Esophagus muscularis mucosa (tissue), 4 donors: Measurements from ENCODE around the gene GABPB1. TPM values are rescaled to one million over a fixed set of nuclear protein-coding genes. Genes with fewer than 3 reads are reported as not detected.

Experiments used
- DNase-seq: peaks from one replicate; pipeline ENCODE4 v3.0.0-alpha.2; 2017; ENCODE audit errors: extremely low spot score
- H3K27ac ChIP-seq, 4 donors: fragments of 200-600 bp; sonication (generic); replicated peaks in 1 of 4; 1 replicate in 3 of 4; 2 replicates in 1 of 4; pipeline ENCODE4 v1.5.1; 2016 to 2019; ENCODE audit warnings: mild to moderate bottlenecking in 1 of 4
- H3K27me3 ChIP-seq, 4 donors: fragments of 200-600 bp; sonication (generic); one replicate each; pipeline versions ENCODE4 v1.5.1 to v1.6.0; 2016 to 2019
- H3K36me3 ChIP-seq, 4 donors: fragments of 200-600 bp; sonication (generic); one replicate each; pipeline ENCODE4 v1.5.1; 2016 to 2019
- H3K4me1 ChIP-seq, 4 donors: fragments of 200-600 bp; sonication (generic); one replicate each; pipeline ENCODE4 v1.5.1; 2016 to 2019
- H3K4me3 ChIP-seq, 4 donors: fragments of 200-600 bp; sonication (generic); 1 replicate in 2 of 4; 2 replicates in 2 of 4; pipeline ENCODE4 v1.5.1; 2016 to 2019; ENCODE audit warnings: mild to moderate bottlenecking in 4 of 4, moderate library complexity in 1 of 4
- H3K9me3 ChIP-seq, 4 donors: fragments of 200-600 bp; sonication (generic); 1 replicate in 3 of 4; 2 replicates in 1 of 4; pipeline ENCODE4 v1.5.1; 2016 to 2019
- CTCF ChIP-seq, 3 experiments: fragments of 200-600 bp in 2 of 3; fragments of 450-650 bp in 1 of 3; sonication (generic) in 2 of 3; IDR thresholded peaks; one replicate each; pipeline ENCODE4 v1.5.1; 2017 to 2019; ENCODE audit warnings: antibody characterized with exemption in 3 of 3, mild to moderate bottlenecking in 2 of 3, moderate library complexity in 1 of 3
- EP300 ChIP-seq: sonication (generic); formaldehyde crosslinking; IDR thresholded peaks from one replicate; pipeline ENCODE4 v1.6.1; 2017; ENCODE audit warnings: antibody characterized with exemption
- POLR2A ChIP-seq: fragments of 450-650 bp; IDR thresholded peaks from one replicate; pipeline ENCODE4 v1.6.1; 2017; ENCODE audit warnings: antibody characterized with exemption, moderate library complexity, mild to moderate bottlenecking, low read depth
- POLR2AphosphoS5 ChIP-seq, 2 donors: sonication (generic); formaldehyde crosslinking; IDR thresholded peaks; one replicate each; pipeline ENCODE4 v1.6.1; 2017; ENCODE audit warnings: antibody characterized with exemption in 2 of 2
- WGBS: methylation state at CpG from one replicate; pipeline ENCODE4 v1.1.5; 2018; 5-methylcytosine and 5-hydroxymethylcytosine counted together
- intact Hi-C: fragments of 100-400 bp; cut with DNase I; formaldehyde crosslinking; loops from one replicate; pipeline ENCODE4 v1.15.1; 2023
- total RNA-seq, 4 donors: library from RNA; depleted of rRNA; stranded (reverse); fragments of >200 nt; gene quantifications; one replicate each; pipeline versions ENCODE4 v1.1.0 to v1.2.1, GENCODE V29; 2016

GABPB1 gene
- total RNA-seq, 4 donors from 2014 or later, result 13.2 to 23.5 (median 15.4) TPM

- H3K4me1 ChIP-seq, result no peaks in the 10 kb centered on the region
- H3K36me3 ChIP-seq, result no peaks in the 10 kb centered on the region
- DNase-seq, result no peak
- no peak for TF ChIP-seq EP300
- TF ChIP-seq POLR2AphosphoS5 (IDR thresholded peaks at IDR 0.05), result no peak
- TF ChIP-seq POLR2A, result no peak
- no peak for TF ChIP-seq CTCF (IDR thresholded peaks at IDR 0.05)
- H3K9me3 ChIP-seq, result no peaks in the 10 kb centered on the region
- H3K27ac ChIP-seq, result no peak overlapping the region
- no peaks in the 10 kb centered on the region for H3K27me3 ChIP-seq
- 93% methylated on average over 4 of the region's 4 CpGs for WGBS
- H3K4me3 ChIP-seq, result no peak overlapping the region
- intact Hi-C loops, result no loop called here
Observed at GRCh38 chr15:50335251-50335650, 19.7 kb downstream of the GABPB1 start.

- no peak for DNase-seq
- H3K4me1 ChIP-seq, result no peaks in the 10 kb centered on the region
- H3K27ac ChIP-seq, result no peak overlapping the region
- no peaks in the 10 kb centered on the region for H3K27me3 ChIP-seq
- intact Hi-C loops, result no loop called here
- TF ChIP-seq CTCF (IDR thresholded peaks at IDR 0.05) (no peak), EP300 (no peak), POLR2AphosphoS5 (IDR thresholded peaks at IDR 0.05) (no peak), POLR2A (no peak)
- no peak overlapping the region for H3K4me3 ChIP-seq
- WGBS, result over 99% methylated on average over 4 of the region's 4 CpGs
- no peaks in the 10 kb centered on the region for H3K36me3 ChIP-seq
- H3K9me3 ChIP-seq, result no peaks in the 10 kb centered on the region
Observed at GRCh38 chr15:50333229-50333628, 21.8 kb downstream of the GABPB1 start.

GRCh38 chr15:50330921-50331320, 24.1 kb downstream of the GABPB1 start:
- intact Hi-C loops, result no loop called here

GRCh38 chr15:50328116-50328515, 26.9 kb downstream of the GABPB1 start:
- Histone ChIP-seq H3K36me3 (no peaks in the 10 kb centered on the region), H3K27ac (no peak overlapping the region), H3K27me3 (no peaks in the 10 kb centered on the region), H3K4me3 (no peak overlapping the region), H3K4me1 (no peaks in the 10 kb centered on the region), H3K9me3 (no peaks in the 10 kb centered on the region)
- no peak for DNase-seq
- WGBS, result 92% methylated on average over 3 of the region's 3 CpGs
- no peak for TF ChIP-seq POLR2AphosphoS5 (IDR thresholded peaks at IDR 0.05)
- TF ChIP-seq EP300, result no peak
- no peak for TF ChIP-seq POLR2A
- TF ChIP-seq CTCF (IDR thresholded peaks at IDR 0.05), result no peak
- intact Hi-C loops, result no loop called here

More at GRCh38 chr15:50330921-50331320, 24.1 kb downstream of the GABPB1 start:
- Histone ChIP-seq H3K36me3 (no peaks in the 10 kb centered on the region), H3K4me1 (no peaks in the 10 kb centered on the region), H3K27ac (no peak overlapping the region), H3K4me3 (no peak overlapping the region), H3K27me3 (no peaks in the 10 kb centered on the region), H3K9me3 (no peaks in the 10 kb centered on the region)
- no peak for DNase-seq
- WGBS, result 95% methylated on average over 1 of the region's 1 CpG
- no peak for TF ChIP-seq POLR2A
- TF ChIP-seq EP300, result no peak
- TF ChIP-seq CTCF (IDR thresholded peaks at IDR 0.05), result no peak
- no peak for TF ChIP-seq POLR2AphosphoS5 (IDR thresholded peaks at IDR 0.05)

GRCh38 chr15:50321680-50322210, 33.3 kb downstream of the GABPB1 start:
- DNase-seq, result no peak
- Histone ChIP-seq H3K36me3 (no peaks in the 10 kb centered on the region), H3K4me1 (peaks cover 0 to 2% (median 0%) of the 10 kb centered on the region in 4 donors), H3K27me3 (no peaks in the 10 kb centered on the region), H3K9me3 (no peaks in the 10 kb centered on the region), H3K4me3 (no peak overlapping the region), H3K27ac (no peak overlapping the region)
- intact Hi-C loops, result no loop called here
- no peak for TF ChIP-seq POLR2AphosphoS5 (IDR thresholded peaks at IDR 0.05)
- no peak for TF ChIP-seq POLR2A
- no peak for TF ChIP-seq EP300
- TF ChIP-seq CTCF (IDR thresholded peaks at IDR 0.05), result no peak
- WGBS, result 35% methylated on average over 3 of the region's 3 CpGs
